Left renal cortex interstitium (tissue), 4 donors: Measurements from ENCODE around the gene TAF10. TPM values are rescaled to one million over a fixed set of nuclear protein-coding genes. Genes with fewer than 3 reads are reported as not detected.

Experiments
- DNase-seq, 4 donors: peaks; one replicate each; pipeline ENCODE4 v3.0.0-alpha.2; 2013; ENCODE audit warnings: low read depth in 4 of 4, low spot score in 2 of 4, missing footprints in 1 of 4
- polyA plus RNA-seq, 4 donors: library from polyadenylated mRNA; unstranded; fragments of 120-200 nt; gene quantifications; one replicate each; pipeline ENCODE4 v1.2.1, GENCODE V29; 2013; ENCODE audit not compliant: insufficient read length in 4 of 4

Gene TAF10
- polyA plus RNA-seq, 4 donors = 64.8 to 107 (median 78.5) TPM

DNA sequence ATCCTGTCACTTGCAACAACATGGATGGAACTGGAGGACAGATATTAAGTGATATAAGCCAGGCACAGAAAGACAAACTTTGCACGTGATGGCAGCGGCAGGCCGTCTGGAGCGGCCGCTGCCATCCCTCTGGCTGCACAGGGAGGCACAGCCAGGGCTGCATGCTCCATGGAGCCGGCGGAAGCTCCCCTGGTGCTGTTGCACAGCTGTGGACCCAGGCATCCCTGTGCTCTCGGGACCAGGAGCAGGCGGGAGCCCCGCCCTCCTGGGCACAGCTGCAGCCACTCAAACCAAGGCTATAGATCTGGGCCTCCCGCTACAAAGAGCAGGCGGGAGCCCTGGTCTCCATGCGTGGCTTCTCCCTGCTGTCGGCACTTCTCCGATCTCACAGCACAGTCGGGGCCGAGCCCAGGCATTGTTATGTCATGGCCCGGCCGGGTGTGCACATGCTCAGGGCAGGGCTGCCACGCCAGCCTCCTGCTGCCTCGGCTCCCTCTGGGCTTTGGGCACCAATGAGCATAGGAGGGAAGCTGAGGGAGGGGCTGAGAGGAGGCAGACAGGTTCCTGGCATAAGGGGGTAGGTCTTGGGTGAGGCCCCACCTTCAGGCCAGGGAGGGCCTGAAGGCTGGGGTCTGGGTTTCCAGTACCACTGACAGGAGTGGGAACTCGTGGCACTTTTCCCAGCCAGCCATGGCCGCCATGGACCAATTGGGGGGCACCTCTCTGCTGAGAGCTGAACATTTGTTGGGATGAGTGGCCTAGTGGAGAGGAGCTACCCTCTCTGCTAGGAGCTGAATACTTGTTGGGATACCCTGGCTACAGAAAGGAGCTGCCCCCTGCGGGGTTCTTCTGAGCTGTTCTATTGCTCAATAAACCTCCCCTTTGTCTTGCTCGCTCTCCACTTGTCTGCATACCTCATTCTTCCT lies 25.3 kb downstream of the TAF10 start:
- DNase-seq = no peak

DNA sequence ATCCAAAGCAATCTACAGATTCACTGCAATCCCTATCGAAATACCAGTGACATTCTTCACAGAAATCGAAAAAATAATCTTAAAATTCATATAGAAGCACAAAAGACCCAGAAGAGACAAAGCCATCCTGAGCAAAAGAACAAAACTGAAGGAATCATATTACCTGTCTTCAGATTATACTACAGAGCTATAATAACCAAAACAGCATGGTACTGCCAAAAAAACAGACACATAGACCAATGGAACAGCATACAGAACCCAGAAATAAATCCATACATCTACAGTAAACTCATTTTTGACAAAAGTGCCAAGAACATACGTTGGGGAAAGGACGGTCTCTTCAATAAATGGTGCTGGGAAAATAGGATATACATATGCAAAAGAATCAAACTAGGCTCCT lies 27.5 kb downstream of the TAF10 start:
- DNase-seq = no peak

DNA sequence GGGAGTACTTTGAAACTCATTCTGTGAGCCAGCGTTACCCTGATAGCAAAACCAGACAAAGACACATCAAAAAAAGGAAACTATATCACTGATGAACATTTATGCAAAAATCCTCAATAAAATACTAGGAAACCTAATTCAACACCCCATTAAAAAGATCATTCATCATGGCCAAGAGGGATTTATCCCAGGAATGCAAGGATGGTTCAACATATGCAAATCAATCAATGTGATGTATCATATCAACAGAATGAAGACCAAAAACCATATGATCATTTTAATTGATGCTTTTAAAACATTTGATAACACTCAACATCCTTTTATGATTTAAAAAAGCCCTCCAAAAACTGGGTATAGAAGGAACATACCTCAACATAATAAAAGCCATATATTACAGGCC lies 28.4 kb downstream of the TAF10 start:
- DNase-seq = no peak

DNA sequence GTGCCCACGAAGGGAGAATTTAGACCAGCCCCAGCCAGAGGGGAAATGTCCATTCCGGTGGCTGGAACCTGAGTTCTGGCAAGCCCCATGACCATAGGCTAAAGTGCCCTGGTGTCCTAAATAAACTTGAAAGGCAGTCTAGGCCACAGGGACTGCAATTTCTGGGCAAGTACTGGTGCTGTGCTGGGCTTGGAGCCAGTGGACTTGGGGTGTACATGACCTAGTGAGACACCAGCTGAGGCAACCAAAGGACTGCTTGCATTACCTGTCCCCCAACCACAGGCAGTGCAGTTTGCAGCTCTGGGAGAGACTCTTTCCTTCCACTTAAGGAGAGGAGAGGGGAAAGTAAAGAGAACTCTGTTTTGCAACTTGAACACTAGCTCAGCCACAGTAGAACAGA lies 32.3 kb downstream of the TAF10 start:
- no peak for DNase-seq

DNA sequence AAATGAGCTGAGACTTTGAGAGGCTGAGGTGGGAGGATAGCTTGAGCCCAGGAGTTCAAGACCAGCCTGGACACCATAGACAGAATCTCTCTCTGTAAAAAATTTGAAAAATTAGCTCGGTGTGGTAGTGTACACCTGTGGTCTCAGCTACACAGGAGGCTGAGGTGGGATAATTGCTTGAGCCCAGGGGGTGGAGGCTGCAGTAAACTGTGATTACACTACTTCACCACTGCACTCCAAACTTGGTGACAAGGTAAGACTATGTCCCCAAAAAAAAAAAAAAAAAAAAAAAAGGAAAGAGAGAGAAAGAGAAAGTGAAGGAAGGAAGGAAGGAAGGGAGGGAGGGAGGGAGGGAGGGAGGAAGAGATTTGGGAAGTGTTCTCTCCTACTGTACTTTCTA lies 33.9 kb downstream of the TAF10 start:
- no peak for DNase-seq

DNA sequence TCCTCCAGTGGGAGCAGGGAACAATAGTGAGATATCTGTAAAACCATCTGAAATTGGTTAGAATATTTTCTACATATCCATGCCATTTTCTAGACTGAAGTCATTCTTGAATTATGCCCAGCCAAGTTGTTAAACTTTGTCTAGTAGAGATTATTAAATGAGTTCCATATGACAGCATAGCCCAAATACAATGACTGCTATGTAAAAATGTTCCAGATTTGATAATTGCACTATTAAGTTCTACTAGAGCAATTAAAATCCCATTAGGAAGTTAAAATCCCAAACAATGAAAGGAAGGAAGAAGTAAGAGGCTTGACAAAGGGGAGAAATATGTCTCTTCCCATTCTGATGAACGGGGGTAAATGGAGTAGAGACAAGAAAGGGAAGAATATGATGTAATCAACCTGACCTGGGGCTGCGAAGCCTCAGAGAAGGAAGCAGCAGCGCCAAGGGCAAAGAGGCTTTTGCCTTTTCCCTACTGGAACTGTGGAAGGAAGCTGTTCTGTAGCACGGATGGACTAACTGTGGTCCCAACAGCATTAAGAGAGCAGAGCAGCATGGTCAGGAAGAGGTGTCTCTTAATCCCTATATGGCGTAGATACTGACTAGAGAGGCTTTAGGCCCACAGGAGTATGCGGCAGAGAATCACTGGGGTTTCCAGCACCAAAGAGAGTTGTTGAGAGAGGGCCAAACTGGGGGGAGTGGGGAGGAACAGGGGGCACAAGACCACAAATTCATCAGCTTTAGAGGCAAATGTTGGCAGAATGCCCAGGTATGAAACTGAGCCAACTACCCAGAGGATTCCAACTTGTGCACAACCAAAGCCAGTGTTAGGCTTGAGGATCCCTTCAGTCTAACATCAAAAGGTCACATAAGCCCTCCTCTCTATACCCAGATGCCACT lies 35.3 kb downstream of the TAF10 start:
- peak in 1 of 4 donors; percentile 10 for DNase-seq

DNA sequence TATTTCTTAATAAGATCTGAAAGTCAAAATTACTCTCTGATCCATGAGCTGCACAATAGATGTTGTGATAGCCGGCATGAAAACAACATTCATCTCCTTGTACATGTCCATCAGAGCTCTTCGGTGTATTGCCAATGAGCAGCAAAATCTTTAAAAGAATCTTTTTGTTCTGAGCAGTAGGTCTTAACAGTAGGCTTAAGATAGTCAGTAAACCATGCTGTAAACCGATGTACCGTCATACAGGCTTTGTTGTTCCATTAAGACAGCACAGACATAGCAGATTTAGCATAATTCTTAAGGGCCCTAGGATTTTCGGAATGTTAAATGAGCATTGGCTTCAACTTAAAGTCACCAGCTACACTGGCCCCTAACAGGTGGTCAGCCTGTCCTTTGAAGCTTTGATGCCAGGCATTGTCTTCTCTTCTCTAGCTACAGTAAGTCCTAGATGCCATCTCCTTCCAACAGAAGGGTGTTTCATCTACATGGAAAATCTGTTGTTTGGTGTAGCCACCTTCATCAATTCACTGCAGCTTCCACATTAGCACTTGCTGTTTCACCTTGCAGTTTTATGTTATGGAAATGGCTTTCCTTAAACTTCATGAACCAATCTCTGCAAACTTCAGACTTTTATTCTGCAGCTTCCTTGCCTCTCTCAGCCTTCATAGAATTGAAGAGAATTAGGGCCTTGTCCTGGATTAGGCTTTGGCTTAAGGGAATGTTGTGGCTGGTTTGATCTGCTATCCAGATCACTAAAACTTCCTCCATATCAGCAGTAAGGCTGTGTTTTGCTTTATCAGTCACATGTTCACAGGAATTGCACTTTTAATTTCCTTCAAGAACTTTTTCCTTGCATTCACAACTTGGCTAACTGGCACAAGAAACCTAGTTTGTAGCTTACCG lies 37.0 kb downstream of the TAF10 start:
- no peak for DNase-seq

DNA sequence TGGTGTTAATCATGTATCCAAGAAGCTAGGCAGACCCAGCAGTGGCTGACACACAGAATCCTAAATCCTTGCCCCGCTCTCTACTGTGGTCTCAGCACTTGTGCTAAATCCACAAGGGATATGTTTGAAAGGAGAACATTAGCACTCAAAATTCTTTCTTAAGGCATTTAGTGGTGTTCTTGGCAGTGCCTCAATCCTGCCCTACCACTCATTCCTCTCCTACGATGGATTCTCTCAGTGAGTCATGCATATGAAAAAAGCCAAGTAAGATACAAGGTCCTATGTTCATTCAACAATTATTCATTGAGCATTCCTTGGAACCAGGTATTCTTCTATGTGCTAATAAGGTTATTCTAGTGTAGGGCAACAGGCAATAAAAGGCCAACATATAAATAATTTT lies 39.8 kb downstream of the TAF10 start:
- DNase-seq = no peak

DNA sequence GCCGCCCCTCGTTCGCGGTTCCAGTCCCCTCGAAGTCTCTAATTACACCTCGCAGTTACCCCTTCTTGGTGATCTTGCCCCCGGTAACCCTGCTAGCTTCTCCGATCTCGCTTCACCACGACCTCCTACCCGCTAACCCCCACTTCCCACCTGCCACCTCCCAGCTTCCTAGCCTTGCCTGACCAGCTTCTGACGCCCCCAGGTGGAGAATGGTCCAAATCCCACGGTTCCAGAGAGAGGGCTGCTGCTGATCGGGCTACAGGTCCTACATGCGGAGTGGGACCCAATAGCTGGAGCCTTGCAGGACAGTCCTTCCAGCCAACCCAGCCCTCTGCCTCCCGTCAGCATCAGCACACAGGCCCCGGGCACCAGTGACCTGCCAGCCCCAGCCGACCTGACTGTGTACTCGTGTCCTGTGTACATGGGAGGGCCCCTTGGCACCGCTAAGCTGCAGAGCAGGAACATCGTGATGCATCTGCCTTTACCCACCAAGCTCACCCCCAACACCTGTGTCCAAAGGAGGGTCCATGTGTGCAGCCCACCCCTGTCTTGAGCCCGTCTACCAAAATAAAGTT lies 40.5 kb downstream of the TAF10 start:
- DNase-seq = no peak

DNA sequence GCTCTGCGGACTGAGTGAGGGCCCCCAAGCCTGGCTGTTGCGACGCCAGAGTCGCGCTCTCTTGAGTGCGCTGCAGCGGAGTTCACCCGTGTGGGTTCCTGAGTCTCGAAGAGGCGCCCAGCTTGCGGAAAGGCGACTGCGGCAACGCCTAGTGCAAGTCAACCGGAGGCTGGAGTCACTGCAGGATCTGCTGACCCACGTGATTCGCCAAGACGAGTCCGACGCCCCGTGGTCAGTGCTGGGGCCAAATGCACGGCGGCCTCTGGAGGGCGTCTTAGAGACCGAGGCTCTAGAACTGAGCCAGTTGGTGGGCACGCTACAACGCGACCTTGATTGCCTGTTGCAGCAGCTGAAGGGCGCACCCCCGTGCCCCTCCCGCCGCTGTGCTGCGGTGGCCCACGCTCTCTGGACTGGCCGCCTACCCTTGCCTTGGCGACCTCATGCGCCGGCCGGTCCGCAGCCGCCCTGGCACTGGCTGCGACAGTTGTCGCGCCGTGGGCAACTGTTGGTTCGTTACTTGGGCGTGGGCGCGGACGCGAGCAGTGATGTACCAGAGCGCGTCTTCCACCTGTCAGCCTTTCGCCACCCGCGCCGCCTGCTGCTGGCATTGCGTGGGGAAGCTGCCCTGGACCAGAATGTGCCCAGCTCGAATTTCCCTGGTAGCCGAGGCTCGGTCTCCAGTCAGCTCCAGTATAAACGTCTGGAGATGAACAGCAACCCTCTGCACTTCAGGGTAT lies 41.2 kb downstream of the TAF10 start:
- no peak for DNase-seq

DNA sequence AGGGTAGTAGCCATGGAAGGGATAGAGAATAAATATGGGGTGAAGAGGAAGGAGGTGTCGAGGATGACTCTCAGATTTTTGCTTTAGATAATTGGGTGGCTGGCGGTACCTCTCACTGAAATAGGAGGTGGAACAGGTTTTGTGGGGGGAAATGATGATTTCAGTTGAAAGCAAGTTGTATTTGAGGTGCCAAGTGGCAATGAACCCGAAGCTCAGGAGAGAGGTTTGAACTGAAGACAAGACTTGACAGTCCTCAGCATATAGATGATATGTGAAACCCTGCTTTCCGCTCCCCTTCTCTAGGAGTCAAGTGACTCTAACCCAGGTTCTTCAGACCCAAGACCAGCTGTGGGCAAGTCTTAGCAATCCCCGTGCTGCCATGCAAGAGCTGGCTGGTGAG lies 42.3 kb downstream of the TAF10 start:
- DNase-seq = no peak

DNA sequence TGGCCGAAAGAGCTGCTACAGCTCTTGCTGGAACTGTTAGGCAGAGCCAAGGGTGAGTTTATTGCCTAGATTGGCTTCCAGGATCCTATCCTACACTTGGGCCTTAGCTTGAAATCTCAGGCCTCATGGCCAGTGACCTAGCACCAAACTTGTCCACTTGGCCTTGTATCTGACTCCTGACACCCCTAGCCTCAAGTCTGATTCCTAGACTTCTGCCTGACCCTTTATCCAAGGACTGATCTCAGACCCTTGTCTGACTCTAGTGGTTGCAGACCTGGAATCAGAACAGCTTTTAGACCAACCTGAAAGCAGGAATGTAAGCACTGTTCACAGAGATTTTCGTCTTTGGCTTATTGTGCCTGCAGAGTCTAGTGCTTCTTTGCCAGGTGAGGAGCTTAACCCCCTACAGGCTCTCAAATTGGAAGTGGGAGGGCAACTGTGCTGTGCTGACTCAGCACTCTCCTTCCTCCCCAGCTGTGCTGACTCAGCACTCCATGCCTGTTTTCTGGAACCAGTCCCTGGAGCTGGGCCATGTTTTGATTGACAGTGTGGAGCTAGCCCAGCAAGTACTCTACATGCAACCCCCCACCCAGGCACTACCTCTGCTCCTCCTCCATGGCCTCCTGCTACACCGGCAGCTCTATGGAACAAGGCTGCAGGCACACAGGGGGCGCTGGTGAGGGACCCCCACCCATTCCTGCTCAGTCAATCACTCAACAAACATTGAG lies 43.7 kb downstream of the TAF10 start:
- DNase-seq = peak in 2 of 4 donors; percentile 34

DNA sequence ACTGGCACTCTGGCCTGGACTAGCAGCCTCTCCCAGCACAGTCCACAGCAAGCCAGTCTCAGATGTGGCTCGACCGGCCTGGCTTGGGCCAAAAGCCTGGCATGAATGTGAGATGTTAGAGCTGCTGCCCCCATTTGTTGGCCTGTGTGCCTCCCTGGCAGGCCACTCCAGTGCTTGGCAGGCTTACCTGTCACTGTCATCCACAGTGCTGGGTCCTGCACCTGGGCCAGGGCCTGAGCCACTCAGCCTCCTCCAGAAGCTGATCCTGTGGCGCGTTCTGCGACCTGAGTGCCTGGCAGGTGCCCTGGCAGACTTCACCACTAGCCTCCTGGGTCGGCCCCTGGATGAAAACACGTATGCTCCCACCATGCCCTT lies 44.7 kb downstream of the TAF10 start:
- no peak for DNase-seq

DNA sequence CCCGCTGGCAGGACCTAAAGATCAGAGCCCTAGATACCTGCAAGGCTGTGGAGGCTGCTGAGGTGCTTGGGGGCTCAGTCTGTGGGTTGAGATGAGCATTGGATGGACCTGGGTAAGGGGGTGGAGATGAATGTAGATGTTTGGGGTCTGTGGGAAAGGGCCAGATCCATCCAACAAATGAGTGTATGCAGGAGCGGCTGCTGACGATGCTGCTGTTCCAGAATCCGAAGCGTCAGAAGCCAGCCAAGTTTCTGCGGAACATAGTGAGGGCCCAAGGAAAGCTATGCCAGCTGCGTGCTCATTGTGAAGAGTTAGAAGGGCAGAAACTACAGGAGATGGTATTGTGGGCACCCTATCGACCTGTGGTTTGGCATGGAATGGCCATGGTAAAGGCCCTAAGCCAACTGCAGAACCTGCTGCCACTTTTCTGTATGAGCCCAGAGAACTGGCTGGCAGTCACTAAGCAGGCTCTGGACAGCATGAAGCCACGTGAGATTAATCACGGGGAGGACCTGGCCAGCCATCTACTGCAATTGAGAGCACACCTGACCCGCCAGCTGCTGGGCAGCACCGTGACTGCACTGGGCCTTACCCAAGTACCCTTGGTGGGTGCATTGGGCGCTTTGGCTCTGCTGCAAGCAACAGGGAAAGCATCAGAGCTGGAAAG lies 45.2 kb downstream of the TAF10 start:
- no peak for DNase-seq

DNA sequence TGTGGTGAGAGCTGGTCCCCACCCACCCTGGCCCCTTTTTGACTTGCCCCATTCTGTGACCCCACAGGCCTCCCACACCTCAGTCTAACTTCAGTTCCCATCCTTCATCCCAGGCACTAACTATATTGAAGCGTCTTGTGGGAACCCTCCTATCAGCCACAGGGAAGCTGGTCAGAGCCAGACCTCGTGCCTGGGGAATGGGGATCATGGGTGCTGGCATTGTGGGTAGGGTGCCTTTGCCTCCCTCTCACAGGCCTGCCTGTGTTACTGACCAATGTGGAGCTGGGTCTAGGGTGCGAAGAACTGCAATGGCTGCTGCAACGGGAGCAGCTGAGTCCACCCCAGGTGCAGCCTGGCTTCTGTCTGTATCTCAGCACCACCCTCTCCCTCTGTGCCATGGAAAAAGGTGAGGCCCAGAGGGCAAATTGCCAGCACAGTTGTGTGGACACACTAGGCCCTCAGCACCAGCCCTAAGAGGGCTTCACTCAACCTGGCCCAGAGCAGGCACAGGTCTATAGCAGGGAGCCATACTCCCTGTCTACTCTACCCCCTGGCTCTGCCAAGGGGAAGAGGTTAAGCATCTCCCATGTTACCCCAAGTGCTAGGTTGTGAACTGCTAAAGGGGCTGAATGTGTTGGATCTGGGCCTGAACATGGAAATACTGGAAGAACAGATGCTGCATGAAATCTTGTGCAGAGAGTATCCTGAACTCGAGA lies 45.9 kb downstream of the TAF10 start:
- no peak for DNase-seq

DNA sequence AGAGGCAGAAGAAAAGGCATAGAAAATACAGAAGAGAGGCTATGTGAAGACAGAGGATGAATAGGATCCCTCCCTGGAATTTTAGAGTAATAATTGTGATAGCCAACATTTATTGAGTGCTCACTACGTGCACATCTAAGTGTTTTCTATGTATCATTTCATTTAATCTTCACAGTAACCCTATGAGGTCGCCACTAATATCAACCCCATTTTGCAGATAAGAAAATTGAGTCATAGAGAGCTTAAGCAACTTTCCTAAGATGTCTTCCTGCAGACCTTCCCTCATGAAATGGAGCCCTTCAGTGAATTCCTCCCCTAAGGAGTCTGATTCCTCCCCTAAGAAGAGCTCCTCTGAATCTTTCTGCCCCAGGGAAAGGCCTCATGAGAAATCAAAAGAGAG lies 46.7 kb downstream of the TAF10 start:
- no peak for DNase-seq

DNA sequence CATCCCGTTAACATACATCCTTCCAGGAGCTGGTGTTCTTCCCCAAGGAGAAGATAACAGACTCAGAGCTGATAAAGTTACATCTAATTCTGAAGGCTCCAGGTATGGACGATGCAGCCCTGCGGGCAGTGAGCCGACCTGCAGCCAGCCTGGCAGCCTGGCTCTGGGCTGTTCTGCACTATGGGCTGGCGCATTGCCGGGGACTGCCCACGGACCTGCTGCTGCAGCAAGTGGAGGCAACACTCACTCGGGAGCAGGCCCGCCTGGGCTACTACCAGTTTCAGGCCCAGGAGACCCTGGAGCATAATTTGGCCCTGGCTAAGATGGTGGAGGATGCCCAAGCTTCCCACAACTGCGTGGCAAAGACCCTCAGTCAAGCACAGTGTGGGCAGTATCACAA lies 48.3 kb downstream of the TAF10 start:
- DNase-seq = no peak

DNA sequence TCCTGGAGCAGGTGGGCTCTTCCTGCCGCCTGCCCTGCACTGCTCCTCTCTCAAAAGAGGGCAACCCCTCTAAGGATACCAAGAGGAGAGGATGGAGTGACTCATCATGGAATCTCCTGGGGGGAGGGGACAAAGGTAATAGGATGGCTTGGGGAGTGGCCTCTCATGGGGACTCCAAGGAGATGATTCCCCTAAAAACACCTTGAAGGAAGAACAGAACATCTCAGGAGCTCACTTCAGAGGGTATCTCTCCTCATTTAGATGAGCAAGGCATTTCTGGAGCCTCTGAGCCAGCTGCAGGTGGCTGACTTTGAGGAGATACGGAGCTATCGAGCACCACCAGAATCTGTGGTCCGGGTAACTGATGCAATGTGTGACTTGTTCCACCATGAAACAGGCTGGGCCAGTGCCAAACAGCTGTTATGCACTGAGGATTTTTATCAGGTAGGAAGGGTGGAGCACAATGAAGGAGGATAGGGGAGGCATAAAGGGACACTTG lies 48.8 kb downstream of the TAF10 start:
- no peak for DNase-seq
